HG02938 (cell line): Measurements from ENCODE around the gene DOK7.

Experiments used
- ATAC-seq: cut with Tn5 transposase; IDR thresholded peaks from one replicate; pipeline ENCODE4 v1.9.1; 2021; ENCODE audit warnings: mild to moderate bottlenecking, moderate library complexity; ENCODE audit not compliant: unreplicated experiment

Gene DOK7

DNA sequence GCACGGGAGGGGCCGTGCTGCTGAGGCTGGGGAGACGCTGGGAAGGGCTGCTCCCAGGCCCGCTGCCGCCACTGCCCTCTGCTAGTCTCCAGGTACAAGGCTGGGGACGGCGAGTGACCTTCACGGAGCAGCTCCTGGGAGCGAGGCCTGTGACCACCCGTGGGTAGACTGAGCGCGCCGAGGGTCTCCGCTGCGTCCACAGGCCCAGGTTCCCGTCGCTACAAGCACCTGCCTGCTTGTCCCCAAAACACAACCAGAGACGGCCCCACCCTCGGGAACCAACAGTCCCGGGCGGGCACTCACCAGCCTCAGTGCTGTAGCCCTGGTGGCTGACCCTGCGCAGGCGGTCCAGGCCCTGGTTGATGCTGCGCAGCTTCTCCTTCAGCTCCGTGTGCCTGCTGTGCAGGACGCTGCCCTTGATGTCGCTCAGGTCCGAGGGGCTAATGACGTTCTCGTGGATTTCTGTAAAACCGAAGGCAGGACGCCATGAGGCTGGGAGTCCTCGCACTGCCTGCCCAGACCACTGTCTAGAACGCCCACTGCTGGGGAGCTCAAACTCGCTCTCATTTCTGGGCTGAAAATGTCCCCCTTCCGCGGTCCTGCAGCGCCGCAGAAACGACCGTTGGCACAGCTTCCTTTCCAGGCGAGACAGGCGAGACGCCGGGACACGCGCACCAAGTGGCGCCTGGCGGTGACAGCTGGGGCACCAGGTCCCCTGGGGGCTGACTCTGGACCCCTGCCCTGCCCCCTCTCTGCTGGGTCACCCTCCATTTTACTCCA, 54.8 kb downstream of the DOK7 start:
- no peak for ATAC-seq

DNA sequence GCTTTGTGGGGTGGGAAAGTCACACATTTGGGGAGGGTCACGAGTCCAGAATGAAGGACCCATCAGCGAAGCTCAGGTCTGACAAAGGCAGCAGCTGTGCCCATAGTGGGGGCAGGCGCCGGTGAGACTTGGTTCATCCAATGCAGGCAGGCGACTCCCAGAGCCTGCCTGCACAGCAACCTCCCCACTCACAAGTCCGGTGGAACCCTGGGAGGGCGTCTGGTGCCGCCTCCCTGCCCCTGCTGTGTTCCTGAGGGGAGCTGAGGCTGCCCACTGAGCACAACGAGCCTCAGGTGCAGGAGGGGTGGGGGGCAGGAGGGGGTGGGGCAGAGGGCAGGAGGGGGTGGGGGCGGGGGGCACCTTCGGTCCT, 55.4 kb downstream of the DOK7 start:
- no peak for ATAC-seq

DNA sequence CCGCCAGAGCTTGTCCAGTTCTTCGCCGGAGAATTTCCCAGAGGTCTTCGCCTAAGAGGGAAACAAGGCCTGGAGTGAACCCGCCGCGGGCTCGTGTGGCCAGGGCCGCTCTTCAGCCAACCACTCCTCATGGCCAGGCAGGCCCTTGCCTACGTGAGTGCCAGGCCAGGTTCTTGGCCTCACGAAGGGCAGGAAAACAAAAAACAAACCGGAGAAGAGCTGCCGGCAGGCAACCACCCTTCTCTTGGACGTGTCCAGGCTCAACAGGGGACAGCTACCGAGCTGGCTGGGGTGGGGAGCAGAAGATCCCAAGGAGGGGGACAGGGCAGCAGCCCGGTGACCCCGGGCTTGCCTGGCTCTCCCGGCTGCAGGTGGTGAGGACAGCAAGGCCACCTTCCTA, 55.8 kb downstream of the DOK7 start:
- ATAC-seq: no peak

DNA sequence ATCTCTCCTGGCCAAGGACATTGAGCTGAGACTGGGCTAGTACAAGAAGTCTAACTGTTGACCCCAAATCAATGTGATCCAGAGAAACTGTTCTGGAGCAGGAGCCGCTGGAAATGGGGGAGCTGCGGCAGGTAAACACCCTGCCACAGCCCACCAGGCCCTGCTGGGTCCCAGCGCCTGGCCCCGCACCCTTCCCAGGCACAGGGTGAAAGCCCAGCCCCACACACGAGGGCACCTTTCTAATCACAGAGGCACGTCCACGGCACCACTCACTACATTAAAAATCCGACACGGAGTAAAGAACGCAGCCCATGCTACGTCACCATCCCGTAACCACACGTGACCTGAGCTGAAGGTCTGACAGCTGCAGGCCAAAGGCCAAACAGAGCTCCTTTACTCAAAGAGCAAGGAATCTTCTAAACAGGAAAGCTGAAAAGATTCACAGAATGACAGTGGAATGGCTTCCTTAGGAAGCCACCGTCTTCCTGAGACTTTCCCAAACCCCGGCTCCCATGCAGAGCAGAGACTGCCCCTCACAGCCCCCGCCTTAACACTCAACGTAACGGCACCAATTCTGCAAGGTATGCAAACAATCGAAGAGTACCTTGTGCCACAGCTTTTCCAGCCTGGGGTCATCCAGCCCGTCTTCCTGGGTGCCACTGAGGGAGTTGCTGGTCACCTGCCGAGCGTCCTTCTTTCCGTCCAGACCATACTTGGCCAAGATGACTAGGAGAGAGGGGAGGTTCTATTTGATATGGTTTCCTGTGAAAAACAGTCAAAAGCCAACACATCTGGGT, 56.6 kb downstream of the DOK7 start:
- ATAC-seq: no peak

DNA sequence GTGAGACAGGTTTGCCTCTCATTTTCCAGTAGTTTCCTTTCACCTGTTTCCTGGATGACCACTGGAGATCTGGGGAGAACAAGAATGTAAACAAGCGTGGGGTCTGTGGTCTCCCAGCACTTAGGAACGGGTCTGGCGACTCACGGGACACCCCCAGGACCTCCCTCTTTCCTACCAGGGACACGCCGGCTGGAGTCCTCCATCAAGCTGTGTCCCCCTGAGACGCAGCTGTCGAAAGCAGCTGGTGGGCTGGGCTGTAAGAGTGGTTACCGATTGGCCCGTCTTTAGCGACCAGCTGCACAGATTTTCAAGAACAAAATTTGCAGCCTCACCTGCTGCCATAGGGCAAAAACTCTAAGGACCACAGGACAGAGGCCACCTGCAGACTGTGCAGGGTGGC, 57.2 kb downstream of the DOK7 start:
- no peak for ATAC-seq

DNA sequence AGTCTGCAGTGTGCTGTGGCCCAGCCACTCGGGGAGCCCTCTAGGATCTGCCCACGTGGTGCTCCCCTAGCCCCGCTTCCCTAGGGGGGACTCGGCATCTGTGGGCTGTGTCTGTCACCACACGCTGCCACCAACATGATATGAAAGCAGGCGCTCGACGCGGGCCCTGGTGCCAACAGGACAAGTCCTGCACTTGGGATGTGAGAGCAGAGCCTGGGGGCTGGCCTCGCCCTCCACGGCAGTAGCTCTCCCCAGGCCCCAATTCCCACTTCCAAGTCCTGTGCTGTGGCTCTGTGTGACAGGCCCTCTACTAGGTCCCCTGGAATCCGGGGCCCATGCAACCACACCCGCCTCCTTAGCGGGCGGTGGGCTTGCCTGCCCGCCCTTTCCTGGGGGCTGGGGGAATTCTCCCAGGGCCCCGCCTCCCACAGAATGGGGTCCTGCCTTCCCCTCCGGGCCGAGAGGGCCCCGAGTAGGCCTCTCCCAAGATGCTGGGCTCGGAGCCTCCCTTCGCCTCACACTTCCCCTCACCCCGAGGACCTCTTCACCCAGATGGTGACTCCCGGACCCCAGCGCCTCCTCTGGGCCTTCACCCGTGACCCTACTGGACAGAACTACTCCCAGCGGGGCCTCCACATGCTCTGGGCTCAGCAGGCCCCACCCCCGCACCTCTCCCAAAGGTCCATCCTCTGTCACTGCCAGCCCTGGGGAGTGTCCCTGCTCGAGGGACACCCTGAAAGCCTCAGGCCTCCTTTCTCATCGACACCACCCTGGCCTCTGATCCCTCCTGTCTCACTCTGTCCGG, 57.9 kb downstream of the DOK7 start:
- no peak for ATAC-seq

DNA sequence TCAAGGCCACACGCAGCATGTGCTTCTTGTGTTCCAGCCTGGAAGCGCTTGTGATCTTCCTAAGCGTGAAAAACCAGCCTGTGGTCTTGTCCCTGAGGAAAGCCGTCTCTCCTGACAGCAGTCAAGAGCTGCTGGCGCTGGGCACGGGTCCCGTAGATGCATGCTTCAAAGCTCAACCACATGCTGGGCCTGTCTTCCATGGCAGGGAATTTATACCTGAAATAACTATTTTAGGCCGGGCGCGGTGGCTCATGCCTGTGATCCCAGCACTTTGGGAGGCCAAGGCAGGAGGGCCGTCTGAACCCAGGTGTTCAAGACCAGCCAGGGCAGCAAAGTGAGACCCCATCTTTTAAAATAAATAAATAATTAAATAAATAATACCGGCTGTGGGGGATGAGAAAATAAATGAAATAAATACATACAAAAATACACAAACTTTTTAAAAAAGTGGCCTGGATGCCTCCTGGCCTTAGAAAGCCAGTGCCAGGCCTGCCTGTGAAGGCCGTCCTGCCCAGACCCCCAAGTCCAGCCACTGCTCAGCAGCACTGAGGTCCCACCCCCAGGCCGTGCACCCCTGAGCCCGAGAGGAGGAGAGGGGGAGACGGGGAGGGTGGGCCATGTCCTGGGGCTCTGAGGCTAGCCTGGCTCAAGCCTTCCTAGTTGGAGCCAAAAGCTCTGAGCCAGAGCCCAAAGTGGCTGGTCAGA, 58.7 kb downstream of the DOK7 start:
- no peak for ATAC-seq

DNA sequence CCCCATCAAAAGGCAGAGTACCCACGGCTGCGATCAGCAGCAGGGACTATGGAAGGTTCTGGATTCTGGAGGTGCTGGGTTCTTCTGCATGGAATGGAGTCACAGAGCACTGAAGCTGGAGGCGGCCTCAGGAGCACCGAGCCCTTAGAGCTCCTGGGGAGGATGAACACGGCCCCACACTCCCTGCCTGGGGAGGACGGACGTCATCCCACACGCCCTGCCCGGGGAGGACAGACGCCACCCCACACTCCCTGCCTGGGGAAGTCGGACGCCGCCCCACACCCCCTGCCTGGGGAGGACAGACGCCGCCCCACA, 59.2 kb downstream of the DOK7 start:
- no peak for ATAC-seq

DNA sequence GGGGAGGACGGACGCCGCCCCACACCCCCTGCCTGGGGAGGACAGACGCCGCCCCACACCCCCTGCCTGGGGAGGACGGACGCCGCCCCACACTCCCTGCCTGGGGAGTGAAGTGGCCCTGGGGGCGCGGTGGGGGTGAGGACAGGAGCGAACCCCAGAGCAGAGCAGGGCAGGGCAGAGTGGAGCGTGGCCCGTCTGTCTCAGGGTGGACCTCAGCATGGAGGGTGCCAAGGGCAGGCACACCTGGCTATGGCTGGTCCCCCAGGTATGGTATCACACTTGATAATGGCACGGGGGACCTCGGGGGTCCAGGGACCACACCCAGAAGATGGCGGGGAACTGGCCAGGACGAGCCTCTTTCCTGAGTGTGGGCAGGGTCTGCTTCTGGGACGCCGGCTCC, 59.5 kb downstream of the DOK7 start:
- ATAC-seq: no peak

DNA sequence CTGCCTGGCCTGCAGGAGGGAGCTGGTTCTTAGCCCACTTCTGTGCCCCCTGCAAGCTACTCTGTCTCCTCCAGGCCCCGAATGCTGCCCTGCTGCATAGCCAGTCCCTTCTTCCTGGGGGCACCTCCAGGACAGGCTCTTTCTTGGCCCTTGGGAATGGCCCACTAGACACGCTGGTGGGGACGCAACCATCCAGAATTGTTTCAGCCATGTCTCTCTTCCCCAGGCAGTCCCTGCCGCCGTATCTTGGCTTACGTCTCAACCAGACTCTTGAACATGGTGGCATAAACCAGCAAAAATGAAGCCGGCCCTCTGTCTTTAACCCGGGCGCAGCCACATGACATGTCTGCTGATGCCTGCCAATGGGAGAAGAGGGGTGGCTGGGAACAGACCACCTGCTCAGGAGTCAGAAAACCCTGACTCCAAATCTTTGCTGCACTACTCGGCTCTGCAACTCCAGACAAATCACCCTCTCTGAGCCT, 60.1 kb downstream of the DOK7 start:
- ATAC-seq: no peak

DNA sequence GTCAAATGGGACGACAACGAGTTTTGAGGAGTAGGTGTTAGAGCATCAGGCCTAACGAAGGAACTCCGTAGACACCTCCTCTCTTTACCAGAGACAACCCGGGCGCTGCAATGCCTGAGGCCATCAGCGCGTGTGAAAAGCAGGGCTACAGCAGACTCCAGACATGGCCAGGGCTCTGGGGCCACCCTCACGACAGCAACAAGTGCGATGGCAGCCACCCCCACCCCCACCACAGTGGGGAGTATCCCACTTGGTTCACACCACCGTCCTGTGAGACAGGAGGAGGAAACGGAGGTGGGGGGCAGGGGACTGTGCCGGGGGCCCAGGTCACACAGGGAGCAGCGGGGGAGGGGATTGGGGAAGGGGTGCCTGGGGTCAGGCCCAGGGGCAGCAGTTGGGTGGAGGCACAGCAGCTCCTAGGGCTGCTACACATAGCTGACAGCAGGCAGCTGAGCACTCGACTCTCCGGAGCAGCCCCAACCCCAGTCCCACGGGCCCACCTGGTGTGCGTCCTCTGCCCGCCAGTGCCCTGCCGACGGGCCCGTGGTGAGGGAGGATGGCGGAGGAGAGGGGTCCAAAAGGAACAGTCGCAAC, 60.6 kb downstream of the DOK7 start:
- no peak for ATAC-seq

DNA sequence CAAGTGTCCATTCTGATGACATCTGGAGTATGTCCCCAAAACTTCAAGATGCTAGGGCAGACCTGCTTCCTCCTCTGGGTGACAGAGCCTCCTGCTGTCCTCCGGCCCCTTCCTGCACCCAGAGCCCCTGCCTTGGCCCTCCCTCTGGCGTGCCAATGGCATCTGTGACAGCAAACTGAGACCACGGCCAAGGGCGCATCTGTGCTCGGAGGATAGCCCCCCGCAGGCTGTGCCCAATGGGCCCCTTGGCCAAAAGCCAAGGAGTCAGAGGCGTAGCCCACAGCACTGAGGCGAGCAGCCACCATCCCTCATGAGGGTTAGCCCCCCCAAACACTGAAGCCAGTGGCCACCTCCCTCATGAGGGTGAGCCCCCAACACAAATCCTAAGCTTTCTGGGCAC, 61.2 kb downstream of the DOK7 start:
- no peak for ATAC-seq

DNA sequence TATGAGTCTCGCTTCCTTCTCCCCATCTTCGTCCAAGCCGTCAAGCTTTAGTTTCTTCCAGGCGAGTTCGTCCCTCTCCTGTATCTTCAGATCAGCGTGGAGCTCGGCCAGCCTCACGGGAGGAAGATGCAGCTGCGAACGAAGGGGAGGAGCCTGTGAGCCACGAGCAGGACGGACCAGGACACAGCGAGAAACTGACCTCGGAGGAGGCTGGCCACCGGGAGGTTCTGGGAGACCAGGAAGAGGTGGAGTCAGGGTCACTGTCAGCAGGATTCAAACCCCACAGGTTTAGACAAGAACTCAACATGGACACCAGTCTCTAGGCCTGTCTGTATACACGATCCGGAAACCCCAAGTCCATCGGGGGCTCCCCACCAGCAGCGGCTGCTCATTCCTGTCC, 61.8 kb downstream of the DOK7 start:
- no peak for ATAC-seq

DNA sequence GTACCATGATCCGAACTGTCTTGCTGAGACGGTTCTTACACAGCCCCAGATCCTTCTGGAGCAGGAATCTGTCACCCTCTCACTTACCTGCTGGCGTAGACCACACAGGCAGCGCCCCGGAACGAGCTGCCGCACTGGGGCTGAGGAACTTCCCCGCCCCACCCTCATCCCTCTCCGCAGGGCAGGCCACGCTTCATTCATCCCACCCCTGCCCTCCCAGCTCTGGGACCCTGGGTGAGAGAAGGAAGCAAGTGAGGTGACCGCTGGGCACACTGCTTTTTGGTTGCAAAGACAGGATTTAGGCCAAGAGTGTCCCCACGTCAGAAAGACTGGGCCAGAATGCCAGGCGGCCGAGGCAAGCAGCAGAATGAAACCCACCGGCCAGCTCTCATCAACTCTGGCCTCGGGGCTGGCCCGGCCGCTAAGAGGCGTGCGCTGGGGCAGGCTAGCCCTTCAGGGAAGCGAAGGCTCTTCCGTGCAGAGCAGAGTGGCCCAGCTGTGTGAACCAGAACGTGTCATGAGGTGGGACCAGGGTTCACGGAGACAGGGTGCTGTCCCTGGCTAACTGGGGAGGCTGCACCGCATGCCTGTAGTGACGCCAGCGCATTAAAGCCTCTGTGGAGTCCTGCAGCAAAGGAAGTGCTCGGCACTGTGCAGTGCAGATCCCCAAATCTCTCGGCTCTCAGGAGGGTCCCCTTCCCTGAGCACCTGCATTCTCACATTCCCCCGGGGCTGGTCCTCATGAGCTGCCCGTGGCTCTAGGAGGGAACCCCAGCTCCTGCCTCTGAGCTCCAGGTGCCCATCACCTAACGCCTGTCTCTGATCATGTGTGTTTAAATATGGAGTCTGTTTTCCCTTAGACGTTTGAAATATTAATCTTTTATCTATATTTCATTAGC, 62.7 kb downstream of the DOK7 start:
- ATAC-seq: no peak

DNA sequence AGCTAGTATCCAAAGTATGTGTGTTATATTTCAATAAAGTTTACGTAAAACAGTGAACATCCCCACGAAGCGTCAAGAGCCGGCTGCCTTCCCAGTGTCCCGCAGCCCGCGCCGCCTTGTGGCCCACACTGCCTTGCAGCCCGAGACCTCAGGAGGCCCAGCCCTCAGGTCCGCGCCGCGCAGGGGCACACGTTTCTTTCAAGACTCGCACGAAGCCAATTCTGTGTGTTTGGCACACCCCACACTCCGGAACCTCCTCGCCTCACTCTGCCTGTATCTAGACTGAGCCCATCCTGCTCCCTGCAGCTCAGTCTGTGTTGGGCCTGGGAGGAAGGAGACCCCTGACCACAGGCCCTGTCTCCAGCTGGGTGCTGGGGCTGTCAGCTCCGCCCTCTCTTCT, 63.4 kb downstream of the DOK7 start:
- no peak for ATAC-seq

DNA sequence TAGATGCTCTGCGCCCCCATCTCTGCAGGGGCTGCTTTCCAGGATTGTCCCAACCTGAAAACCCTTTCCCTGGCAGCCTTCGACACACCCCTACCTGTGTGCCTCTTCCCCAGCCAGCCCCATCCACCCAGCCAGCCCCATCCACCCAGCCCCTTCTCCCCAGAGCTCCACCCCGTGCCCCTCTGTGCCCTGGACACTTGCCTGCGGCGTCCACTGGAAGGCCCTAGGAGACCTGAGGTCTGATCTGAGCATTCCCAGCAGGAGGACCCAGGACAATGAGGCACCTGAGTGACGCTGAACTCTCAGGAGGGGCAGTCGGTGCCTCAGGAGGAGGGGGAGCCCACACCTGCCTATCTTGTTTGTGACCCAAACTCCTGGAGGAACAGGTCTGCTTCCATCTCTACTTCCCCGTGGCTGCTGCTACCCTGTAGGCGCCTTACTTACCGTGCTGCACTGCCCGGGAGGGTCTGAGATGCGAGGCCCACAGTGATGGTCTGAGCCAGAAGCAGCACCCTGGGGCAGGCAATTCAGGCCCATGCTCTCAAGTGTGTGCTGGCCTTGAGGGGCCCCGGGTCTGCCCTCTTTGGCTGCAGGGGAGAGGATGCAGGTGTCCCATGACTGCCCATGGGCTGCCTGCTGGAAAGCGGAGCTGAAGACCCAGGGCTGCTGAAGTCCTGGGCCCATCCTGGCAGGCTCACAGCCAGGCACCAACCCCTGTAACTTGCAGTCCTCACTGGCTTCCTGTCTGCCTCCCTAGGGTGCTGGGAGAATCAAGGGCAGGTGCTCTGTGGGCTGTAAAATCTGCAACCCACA, 64.2 kb downstream of the DOK7 start:
- ATAC-seq: no peak

DNA sequence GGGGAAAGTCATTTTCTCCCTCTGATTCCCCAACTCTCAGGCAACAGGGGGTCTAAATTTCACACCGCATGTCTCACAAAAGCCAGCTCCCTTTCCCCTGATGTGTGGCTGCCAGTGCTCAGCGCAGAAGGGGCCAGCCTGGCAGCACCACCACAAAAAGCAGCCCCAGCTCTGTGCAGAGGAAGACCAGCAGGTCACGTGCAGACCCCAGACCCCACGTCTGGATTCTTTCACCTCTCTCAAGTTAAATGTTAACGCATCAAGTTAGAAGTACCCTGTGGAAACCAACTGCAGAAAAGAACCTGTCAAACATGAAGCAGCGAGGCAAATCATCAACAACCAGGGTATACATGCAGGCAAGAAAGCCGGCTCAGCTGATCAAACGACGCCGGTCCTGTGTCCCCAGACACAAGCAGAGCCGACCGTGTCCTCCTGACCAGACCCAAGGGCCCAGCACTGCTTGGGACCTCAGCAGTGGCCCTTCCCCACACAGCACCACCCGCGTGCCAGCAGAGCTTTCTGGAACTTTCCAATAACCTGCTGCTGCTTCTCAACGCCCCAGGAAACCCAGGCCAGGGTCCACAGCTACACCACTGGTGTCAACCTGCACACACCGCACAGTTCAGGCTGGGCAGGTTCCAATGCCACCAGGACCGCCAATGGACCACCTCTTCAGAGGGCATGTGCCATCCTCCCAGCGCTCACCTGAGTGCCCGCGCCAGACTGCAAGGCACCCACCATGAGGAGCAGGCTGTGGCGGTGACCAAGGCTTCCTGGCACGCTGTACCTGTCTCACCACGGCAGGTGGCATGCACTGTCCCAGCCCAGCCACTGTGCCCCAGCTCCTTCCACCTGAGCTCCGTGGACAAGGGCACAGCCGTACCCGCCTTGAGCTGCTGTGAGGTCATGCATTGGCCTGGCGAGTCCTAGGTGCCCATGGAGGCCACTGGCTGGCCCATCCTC, 65.1 kb downstream of the DOK7 start:
- ATAC-seq: no peak

DNA sequence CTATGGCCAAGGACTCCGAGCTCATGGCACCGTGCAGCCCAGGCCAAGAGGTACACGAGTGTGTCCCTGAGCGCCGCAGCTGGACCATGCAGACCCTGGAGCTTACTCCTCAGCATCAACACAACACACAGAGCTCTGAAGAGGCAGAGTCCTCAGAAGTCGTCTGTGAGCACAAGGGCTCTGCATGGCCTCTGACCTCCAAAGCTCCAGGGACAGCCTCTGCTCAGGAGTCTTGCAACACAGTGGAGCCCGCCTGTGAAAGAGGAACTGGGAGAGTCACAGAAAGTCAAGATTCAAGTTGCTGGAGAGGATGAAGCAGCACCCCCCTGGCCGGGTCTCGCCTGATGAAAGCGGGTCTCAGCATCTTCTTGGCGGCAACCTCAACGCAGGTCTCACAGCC, 66.3 kb downstream of the DOK7 start:
- ATAC-seq: no peak
